Calu3 (cell line): ENCODE data around the gene EGFR. TPM values are rescaled to one million over a fixed set of nuclear protein-coding genes. Genes with fewer than 3 reads are reported as not detected.

Experiments
- BruUV-seq: library from RNA; stranded (reverse); fragments of 400-500 nt; replicated peaks from 2 replicates; lab custom pipeline; 2021; lab: Mats Ljungman, UMichigan
- CTCF ChIA-PET: fragments of 300-600 bp; sonication (Branson Sonifier 250); formaldehyde crosslinking; loops from one replicate; lab custom pipeline; 2022; ENCODE audit warnings: antibody characterized with exemption; lab: Charles Lee
- DNase-seq: peaks from one replicate; pipeline ENCODE4 v3.0.0; 2022
- H3K27ac Mint-ChIP-seq: one replicate; pipeline ENCODE4 v1.8.0; 2022; ENCODE audit warnings: mixed read lengths; ENCODE audit not compliant: unreplicated experiment
- H3K27me3 Mint-ChIP-seq: one replicate; pipeline ENCODE4 v1.8.0; 2022; ENCODE audit warnings: mixed read lengths; ENCODE audit not compliant: unreplicated experiment
- H3K36me3 Mint-ChIP-seq: one replicate; pipeline ENCODE4 v1.8.0; 2022; ENCODE audit warnings: mild to moderate bottlenecking, moderate library complexity, mixed read lengths; ENCODE audit not compliant: insufficient read depth, unreplicated experiment
- H3K4me1 Mint-ChIP-seq: one replicate; pipeline ENCODE4 v1.8.0; 2022; ENCODE audit warnings: mild to moderate bottlenecking, low read depth, mixed read lengths; ENCODE audit not compliant: unreplicated experiment
- H3K4me3 Mint-ChIP-seq: one replicate; pipeline ENCODE4 v1.8.0; 2022; ENCODE audit warnings: mild to moderate bottlenecking, low read depth, moderate library complexity, mixed read lengths; ENCODE audit not compliant: unreplicated experiment
- H3K9me3 Mint-ChIP-seq: one replicate; pipeline ENCODE4 v1.8.0; 2022; ENCODE audit warnings: low read depth, mixed read lengths; ENCODE audit not compliant: unreplicated experiment
- CTCF ChIP-seq: fragments of 200-600 bp; IDR thresholded peaks from one replicate; pipeline ENCODE4 v1.8.0; 2022; ENCODE audit warnings: antibody characterized with exemption; ENCODE audit not compliant: unreplicated experiment
- intact Hi-C: fragments of 100-400 bp; cut with micrococcal nuclease; formaldehyde crosslinking; loops from one replicate; pipeline ENCODE4 v1.10.0; 2022; ENCODE audit not compliant: unreplicated experiment
- total RNA-seq: library from RNA; stranded (reverse); gene quantifications from 2 replicates; pipeline ENCODE4 v1.2.3, GENCODE V29; 2022

The EGFR gene
- total RNA-seq, 1 experiment from 2014 or later = 87.4 TPM

- DNase-seq = no peak
- no peak overlapping the region for H3K27ac Mint-ChIP-seq
- no peaks in the 10 kb centered on the region for H3K9me3 Mint-ChIP-seq
- CTCF ChIA-PET = no interaction called here
- no TSS peak for BruUV-seq
- intact Hi-C loops = loop anchor here (5.0 to 10.0 kb wide), 2 partner anchors 56 to 377 kb away; no protein-coding TSS in a partner anchor
- H3K4me3 Mint-ChIP-seq = no peak overlapping the region
- H3K36me3 Mint-ChIP-seq = peaks cover 31% of the 10 kb centered on the region
- H3K4me1 Mint-ChIP-seq = peaks cover 19% of the 10 kb centered on the region
- no peak for TF ChIP-seq CTCF
- no peaks in the 10 kb centered on the region for H3K27me3 Mint-ChIP-seq
Observed at GRCh38 chr7:55149001-55149400, 130.2 kb downstream of the EGFR start.

GRCh38 chr7:55150166-55150565 lies 131.3 kb downstream of the EGFR start:
- H3K4me3 Mint-ChIP-seq = no peak overlapping the region
- TF ChIP-seq CTCF = no peak
- H3K27me3 Mint-ChIP-seq = no peaks in the 10 kb centered on the region
- intact Hi-C loops = no loop called here
- no peaks in the 10 kb centered on the region for H3K9me3 Mint-ChIP-seq
- DNase-seq = no peak
- CTCF ChIA-PET = no interaction called here
- no peak overlapping the region for H3K27ac Mint-ChIP-seq
- BruUV-seq = no TSS peak
- peaks cover 8% of the 10 kb centered on the region for H3K4me1 Mint-ChIP-seq
- peaks cover 26% of the 10 kb centered on the region for H3K36me3 Mint-ChIP-seq

- BruUV-seq = no TSS peak
- no peak for DNase-seq
- no peak for TF ChIP-seq CTCF
- Mint-ChIP-seq H3K4me1 (peaks cover under 1% of the 10 kb centered on the region), H3K27ac (no peak overlapping the region), H3K9me3 (no peaks in the 10 kb centered on the region), H3K4me3 (no peak overlapping the region), H3K27me3 (no peaks in the 10 kb centered on the region), H3K36me3 (peaks cover 25% of the 10 kb centered on the region)
- intact Hi-C loops = no loop called here
- CTCF ChIA-PET = no interaction called here
Observed at GRCh38 chr7:55150709-55151451, 132.1 kb downstream of the EGFR start.

- no TSS peak for BruUV-seq
- Mint-ChIP-seq H3K4me3 (no peak overlapping the region), H3K9me3 (no peaks in the 10 kb centered on the region), H3K4me1 (no peaks in the 10 kb centered on the region), H3K36me3 (peaks cover 28% of the 10 kb centered on the region), H3K27ac (no peak overlapping the region), H3K27me3 (no peaks in the 10 kb centered on the region)
- CTCF ChIA-PET = no interaction called here
- no peak for DNase-seq
- no peak for TF ChIP-seq CTCF
- intact Hi-C loops = no loop called here
Observed at GRCh38 chr7:55152516-55152915, 133.7 kb downstream of the EGFR start.
